ENCODE results near the gene AKR7A3. TPM values are rescaled to one million over a fixed set of nuclear protein-coding genes. Genes with fewer than 3 reads are reported as not detected.

Gene AKR7A3
- total and polyA plus RNA-seq, 9 of the 15 experiments (the other 6 are each of a cell fraction or from before 2014, with no cell fraction given): 0.04 to 1.5 (median 0.44) TPM; not detected in 1

- TF ChIP-seq, protein P1, sequence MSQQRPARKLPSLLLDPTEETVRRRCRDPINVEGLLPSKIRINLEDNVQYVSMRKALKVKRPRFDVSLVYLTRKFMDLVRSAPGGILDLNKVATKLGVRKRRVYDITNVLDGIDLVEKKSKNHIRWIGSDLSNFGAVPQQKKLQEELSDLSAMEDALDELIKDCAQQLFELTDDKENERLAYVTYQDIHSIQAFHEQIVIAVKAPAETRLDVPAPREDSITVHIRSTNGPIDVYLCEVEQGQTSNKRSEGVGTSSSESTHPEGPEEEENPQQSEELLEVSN (IDR thresholded peaks at IDR 0.05; ENCODE audit: borderline replicate concordance in 1 of 2, extremely low read depth in 1 of 2, insufficient read depth in 1 of 2, insufficient read length in 1 of 2, low read depth in 1 of 2, low read length in 1 of 2, poor library complexity in 1 of 2, severe bottlenecking in 1 of 2): no peak
- TF ChIP-seq, protein P2, sequence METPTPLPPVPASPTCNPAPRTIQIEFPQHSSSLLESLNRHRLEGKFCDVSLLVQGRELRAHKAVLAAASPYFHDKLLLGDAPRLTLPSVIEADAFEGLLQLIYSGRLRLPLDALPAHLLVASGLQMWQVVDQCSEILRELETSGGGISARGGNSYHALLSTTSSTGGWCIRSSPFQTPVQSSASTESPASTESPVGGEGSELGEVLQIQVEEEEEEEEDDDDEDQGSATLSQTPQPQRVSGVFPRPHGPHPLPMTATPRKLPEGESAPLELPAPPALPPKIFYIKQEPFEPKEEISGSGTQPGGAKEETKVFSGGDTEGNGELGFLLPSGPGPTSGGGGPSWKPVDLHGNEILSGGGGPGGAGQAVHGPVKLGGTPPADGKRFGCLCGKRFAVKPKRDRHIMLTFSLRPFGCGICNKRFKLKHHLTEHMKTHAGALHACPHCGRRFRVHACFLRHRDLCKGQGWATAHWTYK (CRISPR knock-in tag; IDR thresholded peaks at IDR 0.05): no peak
- TF ChIP-seq CTBP1 (IDR thresholded peaks at IDR 0.05; ENCODE audit: borderline replicate concordance) (0 out of 2 replicates have a peak, but pooled peaks have one; percentile 3), MLLT1 (IDR thresholded peaks at IDR 0.05) (no peak), CREBBP (IDR thresholded peaks at IDR 0.05; ENCODE audit: low read depth, low read length) (no peak)
Observed at GRCh38 chr1:19325958-19326747, 37.6 kb upstream of the AKR7A3 start (continued).

Data from K562 (cell line).